HG02970 (cell line): ENCODE measurements around the gene DLX2.

Experiments
- ATAC-seq: cut with Tn5 transposase; IDR thresholded peaks from one replicate; pipeline ENCODE4 v1.9.1; 2021; ENCODE audit warnings: mild to moderate bottlenecking, moderate library complexity, moderate number of reproducible peaks; ENCODE audit not compliant: unreplicated experiment, low FRiP score

The DLX2 gene

GRCh38 chr2:172108587-172108930 lies 5.9 kb upstream of the DLX2 start:
- no peak for ATAC-seq

DNA sequence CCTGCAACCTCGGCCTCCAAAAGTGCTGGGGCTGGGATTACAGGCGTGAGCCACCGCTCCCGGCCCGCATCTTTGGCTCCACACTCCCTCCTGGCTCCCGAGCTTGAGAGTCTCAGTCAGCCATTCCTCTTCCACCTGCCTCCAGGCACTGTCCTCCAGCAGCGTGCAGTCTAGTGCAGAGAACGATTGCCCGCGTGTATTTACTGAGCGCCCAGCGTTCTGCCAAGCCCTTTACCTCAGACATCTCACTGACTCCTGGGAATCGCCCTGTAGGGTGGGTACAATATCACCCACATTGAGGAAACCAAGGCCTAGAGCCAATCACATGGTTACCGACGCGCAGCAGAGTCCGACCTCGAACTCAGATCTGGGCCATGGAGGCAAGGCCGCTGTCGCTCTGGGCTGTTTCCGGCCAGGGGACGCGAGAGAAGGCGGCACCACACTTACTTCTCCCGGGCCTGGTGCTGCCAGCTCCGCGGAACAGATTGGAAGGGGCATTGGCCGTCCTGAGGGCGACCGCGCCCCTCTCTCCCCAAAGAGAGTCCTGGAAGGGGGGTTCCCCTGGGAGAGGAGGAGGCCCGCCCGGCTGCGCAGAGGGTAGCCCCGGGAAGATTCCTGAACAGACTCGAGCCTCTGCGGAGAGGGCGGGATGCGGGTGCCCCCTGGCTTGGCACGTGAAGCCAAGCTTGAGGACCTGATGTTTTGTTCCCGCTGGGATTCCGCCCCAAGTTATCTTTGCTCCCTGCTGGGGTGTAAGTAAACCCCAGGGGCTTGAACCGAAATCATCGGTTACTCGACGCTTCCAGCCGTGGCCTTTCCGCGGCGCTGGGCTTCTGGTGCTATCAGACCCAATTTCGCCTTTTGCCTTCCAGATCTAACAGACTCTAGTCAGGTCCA lies 5.2 kb upstream of the DLX2 start:
- ATAC-seq, result no peak

GRCh38 chr2:172106108-172106961 lies 3.6 kb upstream of the DLX2 start:
- no peak for ATAC-seq

- ATAC-seq, result no peak
These were observed 2.9 kb upstream of the DLX2 start for GRCh38 chr2:172105471-172106107.

DNA sequence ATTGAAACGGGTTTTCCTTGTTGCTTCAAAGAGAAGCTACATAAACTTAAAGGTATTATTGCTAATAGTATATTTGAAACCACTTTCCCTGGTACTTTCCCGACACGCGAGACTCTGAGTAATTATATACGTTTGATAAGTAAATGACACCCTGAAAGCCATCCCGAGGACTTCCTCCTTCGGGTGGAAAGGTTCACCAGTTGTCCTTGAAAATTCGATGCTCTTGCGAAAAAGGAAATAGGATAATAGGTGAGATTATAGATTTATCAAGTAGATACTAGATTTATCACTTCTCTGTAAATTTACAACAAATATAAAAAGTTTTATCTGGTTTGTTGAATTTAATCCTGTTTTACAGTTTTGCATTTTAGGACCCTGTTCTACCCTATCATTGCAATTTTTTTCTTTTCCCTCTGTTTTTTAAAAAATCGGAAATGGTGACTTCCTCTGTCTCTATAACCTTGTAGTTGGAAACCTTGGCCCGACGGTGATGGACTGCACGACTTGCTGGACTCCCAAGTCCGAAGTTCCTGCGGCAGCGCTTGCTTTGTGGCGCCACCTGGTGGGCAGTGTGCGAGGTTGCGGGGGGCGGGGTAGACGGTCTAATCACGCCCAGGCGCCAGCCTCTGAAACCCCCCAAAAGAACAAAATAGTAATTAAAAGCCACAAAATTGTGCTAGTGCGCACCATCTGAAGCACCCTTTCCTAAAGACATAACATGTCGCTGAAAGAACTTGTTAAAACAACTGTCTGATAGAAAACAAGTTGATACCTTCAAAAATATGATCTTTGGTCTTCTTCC lies 972 bp upstream of the DLX2 start:
- no peak for ATAC-seq

GRCh38 chr2:172101821-172102390 lies 794 bp downstream of the DLX2 start:
- peak; percentile 15 for ATAC-seq

GRCh38 chr2:172100935-172101820 lies 1.5 kb downstream of the DLX2 start:
- ATAC-seq, result no peak

GRCh38 chr2:172100080-172100934 lies 2.4 kb downstream of the DLX2 start:
- ATAC-seq, result no peak

DNA sequence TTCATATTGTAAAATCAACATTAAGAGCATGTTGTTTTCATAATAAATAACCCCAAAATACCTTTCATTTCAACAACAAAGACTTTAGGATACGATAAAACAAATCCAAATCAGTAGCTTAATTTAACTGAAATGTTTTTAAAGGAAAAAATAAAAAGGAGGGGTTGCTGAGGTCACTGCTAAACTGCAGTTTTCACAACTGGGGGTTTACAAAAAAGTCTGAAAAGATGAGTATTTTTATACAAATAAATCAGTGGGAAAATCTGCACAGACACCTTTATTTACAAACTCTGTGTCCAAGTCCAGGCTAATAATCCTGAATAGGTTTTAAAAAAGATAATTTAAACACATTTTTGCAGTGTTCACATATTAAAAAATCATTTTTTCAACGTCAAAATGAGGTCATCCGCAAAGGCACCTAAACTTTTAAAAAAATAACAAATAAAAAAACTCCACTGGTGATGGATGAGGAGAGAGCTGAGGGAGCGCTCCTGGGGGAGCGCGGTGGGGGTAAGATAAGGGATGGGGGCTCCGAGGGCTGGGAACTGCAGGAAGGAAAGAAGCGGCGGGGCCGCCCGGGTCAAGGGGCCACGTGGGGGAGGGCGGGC lies 3.1 kb downstream of the DLX2 start:
- no peak for ATAC-seq

DNA sequence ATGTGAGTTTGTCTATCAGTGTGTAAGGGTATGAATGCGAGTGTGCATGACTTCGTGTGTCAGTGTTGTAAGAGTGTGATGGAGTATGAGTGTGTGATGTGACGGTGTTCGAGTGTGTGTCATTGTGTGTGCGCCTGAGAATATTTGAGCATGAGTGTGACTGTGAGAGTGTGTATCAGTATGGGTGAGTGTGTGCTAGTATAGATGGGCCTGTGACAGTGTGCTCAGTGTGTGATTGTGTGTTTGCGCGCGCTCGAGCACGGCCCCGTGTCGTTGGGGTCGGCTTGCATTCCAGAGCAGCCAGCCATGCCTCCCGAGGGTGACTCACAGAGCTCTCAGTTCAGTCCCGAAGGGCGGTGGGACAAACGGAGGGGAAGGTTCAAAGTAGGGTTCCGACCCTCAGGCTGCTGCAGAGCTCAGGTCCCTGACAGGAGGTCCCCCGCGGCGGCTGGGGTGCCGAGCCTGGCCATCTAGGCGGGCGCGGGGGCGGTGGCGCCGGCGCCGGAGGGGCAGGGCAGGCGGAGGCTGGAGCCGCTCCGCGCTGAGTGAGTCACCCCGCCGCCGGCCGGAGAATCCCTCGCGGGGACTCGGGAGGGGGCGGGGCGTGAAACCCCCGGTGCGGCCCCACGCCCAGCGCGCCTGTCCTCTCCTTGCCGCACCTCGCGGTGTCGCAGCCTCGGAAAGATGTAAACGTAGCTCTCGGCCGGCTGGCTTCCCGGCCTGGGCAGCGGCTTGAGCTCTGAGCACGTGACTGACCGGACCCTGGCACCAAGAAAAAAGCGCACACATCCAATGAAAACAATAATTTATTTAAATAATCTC lies 3.8 kb downstream of the DLX2 start:
- ATAC-seq, result no peak

DNA sequence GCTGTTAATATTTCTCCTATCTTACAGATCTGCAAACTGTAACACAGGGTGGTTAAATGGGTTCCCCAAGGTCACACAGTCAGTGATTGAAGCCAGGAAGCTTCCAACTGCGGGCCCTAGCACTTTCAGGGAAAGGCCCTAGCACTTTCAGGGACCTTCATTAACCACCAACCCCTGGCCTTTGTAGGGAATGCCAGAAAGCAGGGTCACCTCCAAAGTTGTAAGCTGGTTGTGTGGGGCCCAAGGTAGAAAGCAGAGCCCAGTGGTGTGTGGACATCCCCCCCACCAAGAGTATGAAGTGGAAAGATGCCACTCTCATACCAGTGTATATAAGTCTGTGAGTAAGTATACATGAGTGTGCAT lies 4.4 kb downstream of the DLX2 start:
- ATAC-seq, result no peak

DNA sequence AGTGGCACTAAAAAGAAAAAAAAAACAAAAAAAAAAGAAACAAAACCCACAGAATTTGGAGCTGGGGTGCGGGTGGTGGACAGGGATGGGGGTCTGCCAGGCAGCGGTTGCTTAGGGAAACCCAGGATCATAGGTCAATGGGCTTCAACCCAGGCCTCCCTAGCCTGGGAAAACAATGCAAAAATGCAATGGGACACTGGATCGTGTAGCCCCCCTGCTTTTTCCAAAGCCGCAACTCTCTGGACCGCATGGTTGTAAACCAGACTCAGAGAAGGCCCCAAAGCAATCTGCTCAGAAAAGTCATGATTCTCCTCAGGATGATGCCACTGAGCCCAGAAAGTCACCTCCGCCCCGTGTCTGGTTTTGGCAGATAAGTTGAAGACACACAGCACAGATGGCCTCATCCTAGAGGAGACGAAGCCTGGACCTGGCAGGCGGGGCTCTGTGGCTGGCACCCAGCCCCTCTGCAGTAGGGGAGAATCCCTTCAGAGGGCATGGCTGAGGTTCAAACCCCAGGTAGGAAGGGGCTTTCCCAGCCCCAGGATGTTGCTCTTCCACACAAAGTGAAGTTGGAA lies 5.1 kb downstream of the DLX2 start:
- ATAC-seq, result no peak

- no peak for ATAC-seq
These were observed 5.8 kb downstream of the DLX2 start for GRCh38 chr2:172096626-172097547.

DNA sequence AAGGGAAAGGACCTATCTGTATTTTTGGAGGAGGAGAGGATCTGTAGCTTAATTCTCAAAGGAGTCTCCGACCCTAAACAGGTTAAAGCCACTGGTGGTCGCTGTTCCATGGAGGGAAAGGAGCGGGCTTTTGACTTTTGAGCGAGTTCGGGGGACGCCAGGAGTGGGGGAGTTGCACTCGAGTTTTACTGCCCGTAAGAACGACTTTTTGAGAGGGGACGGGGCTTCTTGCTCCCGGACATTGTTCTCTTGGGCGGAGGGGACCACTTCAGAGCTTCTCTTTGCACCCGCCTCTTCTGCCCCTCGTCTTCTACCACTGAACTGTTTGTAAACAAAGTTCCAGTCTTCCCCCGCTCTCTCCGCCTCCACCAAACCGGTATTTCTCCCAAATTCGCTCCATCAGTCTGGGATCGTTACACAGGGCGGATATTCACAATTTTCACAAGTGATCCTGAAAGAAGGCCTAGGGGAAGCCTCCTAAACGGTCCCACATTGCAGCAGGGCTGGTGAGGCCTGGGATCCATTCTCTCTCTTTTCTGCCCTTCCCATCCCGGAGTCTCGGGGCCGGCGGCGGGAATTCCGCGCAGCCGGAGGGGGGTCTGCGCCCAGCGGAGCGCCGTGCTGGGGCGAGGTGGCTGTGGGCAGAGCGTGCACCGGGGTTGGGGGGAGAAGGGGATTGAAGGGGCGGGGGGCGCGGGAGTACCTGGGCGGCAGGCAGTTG lies 6.6 kb downstream of the DLX2 start:
- no peak for ATAC-seq
